GM23338 (cell line): ENCODE data around the gene CYSTM1. TPM values are rescaled to one million over a fixed set of nuclear protein-coding genes. Genes with fewer than 3 reads are reported as not detected.

Source experiments
- ATAC-seq: fragments of 200-7000 bp; cut with Tn5 transposase; 3 replicates; pipeline ENCODE4 v1.9.1; 2020
- DNase-seq: peaks from one replicate; pipeline ENCODE4 v3.0.0-alpha.2; 2015; ENCODE audit warnings: low spot score
- H2AFZ ChIP-seq: fragments of 200-600 bp; sonication (generic); 2 replicates; pipeline ENCODE4 v1.8.0; 2016; ENCODE audit warnings: antibody characterized with exemption, mild to moderate bottlenecking, moderate library complexity
- H3F3A ChIP-seq: fragments of 200-600 bp; sonication (generic); replicated peaks from 2 replicates; pipeline ENCODE4 v1.8.0; 2017; ENCODE audit warnings: antibody characterized with exemption, mixed run types, low read depth
- H3K27ac ChIP-seq: fragments of 200-600 bp; sonication (generic); 2 replicates; pipeline ENCODE4 v1.6.1; 2016; ENCODE audit warnings: low read depth
- H3K27me3 ChIP-seq: fragments of 200-600 bp; sonication (generic); 2 replicates; pipeline ENCODE4 v1.8.0; 2016; ENCODE audit warnings: mild to moderate bottlenecking, mixed run types, moderate library complexity; ENCODE audit not compliant: insufficient read depth
- H3K36me3 ChIP-seq: fragments of 200-600 bp; sonication (generic); 2 replicates; pipeline ENCODE4 v1.8.0; 2016; ENCODE audit warnings: mild to moderate bottlenecking; ENCODE audit not compliant: insufficient read depth
- H3K4me1 ChIP-seq: fragments of 200-600 bp; sonication (generic); 2 replicates; pipeline ENCODE4 v1.8.0; 2016; ENCODE audit warnings: mild to moderate bottlenecking, moderate library complexity; ENCODE audit not compliant: insufficient read depth
- H3K4me2 ChIP-seq: fragments of 200-600 bp; sonication (generic); 2 replicates; pipeline ENCODE4 v1.7.1; 2017; ENCODE audit warnings: mixed run types
- H3K4me3 ChIP-seq: fragments of 200-600 bp; sonication (generic); 2 replicates; pipeline ENCODE4 v1.6.1; 2016; ENCODE audit warnings: mixed run types
- H3K79me2 ChIP-seq: fragments of 200-600 bp; sonication (generic); replicated peaks from 2 replicates; pipeline ENCODE4 v1.8.0; 2017; ENCODE audit warnings: mild to moderate bottlenecking; ENCODE audit not compliant: insufficient read depth
- H3K9me2 ChIP-seq: fragments of 200-600 bp; sonication (generic); 2 replicates; pipeline ENCODE4 v1.8.0; 2017; ENCODE audit not compliant: insufficient read depth
- H4K20me1 ChIP-seq: fragments of 200-600 bp; sonication (generic); replicated peaks from 2 replicates; pipeline ENCODE4 v1.8.0; 2017; ENCODE audit warnings: mild to moderate bottlenecking; ENCODE audit not compliant: insufficient read depth
- H3K27ac Mint-ChIP-seq: 2 replicates; pipeline ENCODE4 v1.8.0; 2020; ENCODE audit warnings: inconsistent platforms, mild to moderate bottlenecking, moderate library complexity, mixed read lengths
- H3K27me3 Mint-ChIP-seq: 3 replicates; pipeline ENCODE4 v1.8.0; 2022; ENCODE audit warnings: low read depth, mild to moderate bottlenecking, moderate library complexity, mixed read lengths, inconsistent platforms; ENCODE audit not compliant: insufficient read depth, poor library complexity
- H3K36me3 Mint-ChIP-seq: 3 replicates; pipeline ENCODE4 v1.8.0; 2021; ENCODE audit warnings: low read depth, mild to moderate bottlenecking, inconsistent platforms, moderate library complexity, mixed read lengths
- H3K4me1 Mint-ChIP-seq: 3 replicates; pipeline ENCODE4 v1.8.0; 2020; ENCODE audit warnings: mild to moderate bottlenecking, inconsistent platforms, mixed read lengths
- H3K4me3 Mint-ChIP-seq: 3 replicates; pipeline ENCODE4 v1.8.0; 2021; ENCODE audit warnings: moderate library complexity, mild to moderate bottlenecking, inconsistent platforms, mixed read lengths
- H3K9me3 Mint-ChIP-seq: 3 replicates; pipeline ENCODE4 v1.8.0; 2020; ENCODE audit warnings: moderate library complexity, mild to moderate bottlenecking, inconsistent platforms, mixed read lengths
- CREB1 ChIP-seq: fragments of 250-450 bp; sonication (Bioruptor Pico); IDR thresholded peaks from 2 replicates; pipeline ENCODE4 v1.5.0; 2020; ENCODE audit warnings: low read depth, mild to moderate bottlenecking, moderate library complexity
- EZH2 ChIP-seq: fragments of 200-600 bp; sonication (generic); IDR thresholded peaks from one replicate; pipeline ENCODE4 v1.8.0; 2017; ENCODE audit warnings: antibody characterized with exemption, mild to moderate bottlenecking, low read depth; ENCODE audit not compliant: unreplicated experiment
- JUNB ChIP-seq: IDR thresholded peaks from one replicate; pipeline ENCODE4 v1.6.1; 2016; ENCODE audit warnings: antibody characterized with exemption; ENCODE audit not compliant: unreplicated experiment
- NANOG ChIP-seq: IDR thresholded peaks from 2 replicates; pipeline ENCODE4 v1.6.1; 2016; ENCODE audit warnings: antibody characterized with exemption, borderline replicate concordance
- POLR2AphosphoS5 ChIP-seq: IDR thresholded peaks from 2 replicates; pipeline ENCODE4 v1.6.1; 2016; ENCODE audit warnings: antibody characterized with exemption, low read depth
- STAT1 ChIP-seq: IDR thresholded peaks from one replicate; pipeline ENCODE4 v1.6.1; 2016; ENCODE audit warnings: antibody characterized with exemption; ENCODE audit not compliant: unreplicated experiment
- ZNF114 ChIP-seq: fragments of 250-450 bp; sonication (Bioruptor Pico); IDR thresholded peaks from 2 replicates; pipeline ENCODE4 v1.5.0; 2020; ENCODE audit warnings: mild to moderate bottlenecking, moderate library complexity
- polyA plus RNA-seq: library from polyadenylated mRNA; unstranded; fragments of >200 nt; fragmentation: Nextera tagmentation; extraction: Ambion mirVana; gene quantifications from 2 replicates; pipeline ENCODE4 v1.2.1, GENCODE V29; 2016
- total RNA-seq: library from RNA; depleted of rRNA; stranded (reverse); fragments of >200 nt; shearing (Covaris generic); gene quantifications from 2 replicates; pipeline ENCODE4 v1.2.3, GENCODE V29; 2014
- TF ChIP-seq, protein P1 (sequence below): IDR thresholded peaks from 2 replicates; pipeline ENCODE4 v1.6.1; 2016; ENCODE audit warnings: antibody characterized with exemption
- TF ChIP-seq, protein P2 (sequence below): IDR thresholded peaks from one replicate; pipeline ENCODE4 v1.6.1; 2018; ENCODE audit warnings: antibody characterized with exemption; ENCODE audit not compliant: unreplicated experiment
- TF ChIP-seq, protein P3 (sequence below): fragments of 250-450 bp; sonication (Bioruptor Pico); IDR thresholded peaks from 2 replicates; pipeline ENCODE4 v1.5.0; 2020; ENCODE audit warnings: mild to moderate bottlenecking, moderate library complexity

CYSTM1 gene
- total and polyA plus RNA-seq, 2 experiments from 2014 or later, result 14.4 to 46.0 TPM

DNA sequence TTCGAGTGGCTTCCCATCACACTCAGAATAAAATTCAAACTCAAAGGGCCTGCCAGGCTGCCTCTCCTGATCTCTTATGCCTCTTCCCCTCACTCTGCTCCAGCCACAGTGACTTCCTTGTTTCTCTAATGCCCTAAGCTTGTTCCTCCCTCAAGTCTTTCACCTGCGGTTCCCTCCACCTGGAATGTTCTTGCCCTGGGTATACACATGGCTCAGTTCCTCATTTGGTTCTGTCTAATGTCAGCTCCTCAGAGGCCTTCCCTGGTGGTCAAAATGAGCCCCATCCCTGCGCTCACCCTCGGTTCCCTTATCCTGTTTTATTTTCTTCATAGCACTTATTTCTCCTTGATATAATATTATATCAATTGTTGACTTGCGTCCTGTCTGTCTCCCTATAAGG is 12.7 kb upstream of the CYSTM1 start:
- Histone ChIP-seq H3K36me3 (no peaks in the 10 kb centered on the region), H3K4me1 (no peaks in the 10 kb centered on the region), H4K20me1 (no peaks in the 10 kb centered on the region), H3K4me3 (no peak overlapping the region), H3K4me2 (no peak overlapping the region), H3K9me2 (no peaks in the 10 kb centered on the region), H2AFZ (0 out of 2 replicates have a peak overlapping the region, but pooled peaks have one; percentile 23), H3K27me3 (no peaks in the 10 kb centered on the region; the same call in 1 of the 2 replicates), H3F3A (no peaks in the 10 kb centered on the region), H3K27ac (no peak overlapping the region), H3K79me2 (no peaks in the 10 kb centered on the region)
- Mint-ChIP-seq H3K36me3 (no peaks in the 10 kb centered on the region), H3K4me1 (no peaks in the 10 kb centered on the region), H3K27ac (no peak overlapping the region; the same call in 1 of the 2 replicates), H3K9me3 (no peaks in the 10 kb centered on the region), H3K4me3 (no peak overlapping the region), H3K27me3 (peaks cover 3% of the 10 kb centered on the region)
- no peak for DNase-seq
- TF ChIP-seq ZNF114 (CRISPR knock-in tag) (no peak), STAT1 (no peak)
- TF ChIP-seq, protein P1, sequence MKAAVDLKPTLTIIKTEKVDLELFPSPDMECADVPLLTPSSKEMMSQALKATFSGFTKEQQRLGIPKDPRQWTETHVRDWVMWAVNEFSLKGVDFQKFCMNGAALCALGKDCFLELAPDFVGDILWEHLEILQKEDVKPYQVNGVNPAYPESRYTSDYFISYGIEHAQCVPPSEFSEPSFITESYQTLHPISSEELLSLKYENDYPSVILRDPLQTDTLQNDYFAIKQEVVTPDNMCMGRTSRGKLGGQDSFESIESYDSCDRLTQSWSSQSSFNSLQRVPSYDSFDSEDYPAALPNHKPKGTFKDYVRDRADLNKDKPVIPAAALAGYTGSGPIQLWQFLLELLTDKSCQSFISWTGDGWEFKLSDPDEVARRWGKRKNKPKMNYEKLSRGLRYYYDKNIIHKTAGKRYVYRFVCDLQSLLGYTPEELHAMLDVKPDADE, result no peak
- no peak for ATAC-seq

DNA sequence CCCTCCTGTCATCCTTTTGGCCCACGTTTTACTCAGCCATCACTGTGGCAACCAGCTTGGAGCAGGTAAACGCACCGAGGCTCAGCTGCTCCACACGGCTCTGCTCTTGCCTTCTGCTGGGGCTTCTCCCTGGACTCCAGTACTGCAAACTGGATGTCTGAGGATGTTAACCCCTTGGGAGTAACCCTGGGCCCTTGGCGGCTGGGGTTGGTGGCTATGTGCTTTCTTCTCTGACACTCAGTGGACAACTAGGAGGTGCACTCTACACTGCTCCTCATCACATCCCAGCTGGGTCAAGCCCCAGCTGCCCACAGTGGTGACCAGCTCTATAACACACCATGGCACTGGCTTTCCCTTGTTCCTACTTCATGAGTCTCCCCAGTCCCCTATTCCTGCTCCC is 12.2 kb upstream of the CYSTM1 start:
- no peaks in the 10 kb centered on the region; the same call in 1 of the 2 replicates for H3K27me3 ChIP-seq
- no peak for DNase-seq
- no peaks in the 10 kb centered on the region for H3K79me2 ChIP-seq
- no peaks in the 10 kb centered on the region for H3K36me3 Mint-ChIP-seq
- no peaks in the 10 kb centered on the region for H3K4me1 Mint-ChIP-seq
- peaks cover 3% of the 10 kb centered on the region for H3K27me3 Mint-ChIP-seq
- H3K27ac Mint-ChIP-seq, result no peak overlapping the region
- H3K4me3 Mint-ChIP-seq, result no peak overlapping the region
- no peak for TF ChIP-seq STAT1
- TF ChIP-seq JUNB, result no peak
- TF ChIP-seq, protein P1, result no peak
- TF ChIP-seq EZH2, result no peak
- no peak for TF ChIP-seq POLR2AphosphoS5
- TF ChIP-seq NANOG, result no peak
- TF ChIP-seq, protein P2, sequence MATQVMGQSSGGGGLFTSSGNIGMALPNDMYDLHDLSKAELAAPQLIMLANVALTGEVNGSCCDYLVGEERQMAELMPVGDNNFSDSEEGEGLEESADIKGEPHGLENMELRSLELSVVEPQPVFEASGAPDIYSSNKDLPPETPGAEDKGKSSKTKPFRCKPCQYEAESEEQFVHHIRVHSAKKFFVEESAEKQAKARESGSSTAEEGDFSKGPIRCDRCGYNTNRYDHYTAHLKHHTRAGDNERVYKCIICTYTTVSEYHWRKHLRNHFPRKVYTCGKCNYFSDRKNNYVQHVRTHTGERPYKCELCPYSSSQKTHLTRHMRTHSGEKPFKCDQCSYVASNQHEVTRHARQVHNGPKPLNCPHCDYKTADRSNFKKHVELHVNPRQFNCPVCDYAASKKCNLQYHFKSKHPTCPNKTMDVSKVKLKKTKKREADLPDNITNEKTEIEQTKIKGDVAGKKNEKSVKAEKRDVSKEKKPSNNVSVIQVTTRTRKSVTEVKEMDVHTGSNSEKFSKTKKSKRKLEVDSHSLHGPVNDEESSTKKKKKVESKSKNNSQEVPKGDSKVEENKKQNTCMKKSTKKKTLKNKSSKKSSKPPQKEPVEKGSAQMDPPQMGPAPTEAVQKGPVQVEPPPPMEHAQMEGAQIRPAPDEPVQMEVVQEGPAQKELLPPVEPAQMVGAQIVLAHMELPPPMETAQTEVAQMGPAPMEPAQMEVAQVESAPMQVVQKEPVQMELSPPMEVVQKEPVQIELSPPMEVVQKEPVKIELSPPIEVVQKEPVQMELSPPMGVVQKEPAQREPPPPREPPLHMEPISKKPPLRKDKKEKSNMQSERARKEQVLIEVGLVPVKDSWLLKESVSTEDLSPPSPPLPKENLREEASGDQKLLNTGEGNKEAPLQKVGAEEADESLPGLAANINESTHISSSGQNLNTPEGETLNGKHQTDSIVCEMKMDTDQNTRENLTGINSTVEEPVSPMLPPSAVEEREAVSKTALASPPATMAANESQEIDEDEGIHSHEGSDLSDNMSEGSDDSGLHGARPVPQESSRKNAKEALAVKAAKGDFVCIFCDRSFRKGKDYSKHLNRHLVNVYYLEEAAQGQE, result no peak
- no peak for TF ChIP-seq CREB1
- TF ChIP-seq, protein P3, sequence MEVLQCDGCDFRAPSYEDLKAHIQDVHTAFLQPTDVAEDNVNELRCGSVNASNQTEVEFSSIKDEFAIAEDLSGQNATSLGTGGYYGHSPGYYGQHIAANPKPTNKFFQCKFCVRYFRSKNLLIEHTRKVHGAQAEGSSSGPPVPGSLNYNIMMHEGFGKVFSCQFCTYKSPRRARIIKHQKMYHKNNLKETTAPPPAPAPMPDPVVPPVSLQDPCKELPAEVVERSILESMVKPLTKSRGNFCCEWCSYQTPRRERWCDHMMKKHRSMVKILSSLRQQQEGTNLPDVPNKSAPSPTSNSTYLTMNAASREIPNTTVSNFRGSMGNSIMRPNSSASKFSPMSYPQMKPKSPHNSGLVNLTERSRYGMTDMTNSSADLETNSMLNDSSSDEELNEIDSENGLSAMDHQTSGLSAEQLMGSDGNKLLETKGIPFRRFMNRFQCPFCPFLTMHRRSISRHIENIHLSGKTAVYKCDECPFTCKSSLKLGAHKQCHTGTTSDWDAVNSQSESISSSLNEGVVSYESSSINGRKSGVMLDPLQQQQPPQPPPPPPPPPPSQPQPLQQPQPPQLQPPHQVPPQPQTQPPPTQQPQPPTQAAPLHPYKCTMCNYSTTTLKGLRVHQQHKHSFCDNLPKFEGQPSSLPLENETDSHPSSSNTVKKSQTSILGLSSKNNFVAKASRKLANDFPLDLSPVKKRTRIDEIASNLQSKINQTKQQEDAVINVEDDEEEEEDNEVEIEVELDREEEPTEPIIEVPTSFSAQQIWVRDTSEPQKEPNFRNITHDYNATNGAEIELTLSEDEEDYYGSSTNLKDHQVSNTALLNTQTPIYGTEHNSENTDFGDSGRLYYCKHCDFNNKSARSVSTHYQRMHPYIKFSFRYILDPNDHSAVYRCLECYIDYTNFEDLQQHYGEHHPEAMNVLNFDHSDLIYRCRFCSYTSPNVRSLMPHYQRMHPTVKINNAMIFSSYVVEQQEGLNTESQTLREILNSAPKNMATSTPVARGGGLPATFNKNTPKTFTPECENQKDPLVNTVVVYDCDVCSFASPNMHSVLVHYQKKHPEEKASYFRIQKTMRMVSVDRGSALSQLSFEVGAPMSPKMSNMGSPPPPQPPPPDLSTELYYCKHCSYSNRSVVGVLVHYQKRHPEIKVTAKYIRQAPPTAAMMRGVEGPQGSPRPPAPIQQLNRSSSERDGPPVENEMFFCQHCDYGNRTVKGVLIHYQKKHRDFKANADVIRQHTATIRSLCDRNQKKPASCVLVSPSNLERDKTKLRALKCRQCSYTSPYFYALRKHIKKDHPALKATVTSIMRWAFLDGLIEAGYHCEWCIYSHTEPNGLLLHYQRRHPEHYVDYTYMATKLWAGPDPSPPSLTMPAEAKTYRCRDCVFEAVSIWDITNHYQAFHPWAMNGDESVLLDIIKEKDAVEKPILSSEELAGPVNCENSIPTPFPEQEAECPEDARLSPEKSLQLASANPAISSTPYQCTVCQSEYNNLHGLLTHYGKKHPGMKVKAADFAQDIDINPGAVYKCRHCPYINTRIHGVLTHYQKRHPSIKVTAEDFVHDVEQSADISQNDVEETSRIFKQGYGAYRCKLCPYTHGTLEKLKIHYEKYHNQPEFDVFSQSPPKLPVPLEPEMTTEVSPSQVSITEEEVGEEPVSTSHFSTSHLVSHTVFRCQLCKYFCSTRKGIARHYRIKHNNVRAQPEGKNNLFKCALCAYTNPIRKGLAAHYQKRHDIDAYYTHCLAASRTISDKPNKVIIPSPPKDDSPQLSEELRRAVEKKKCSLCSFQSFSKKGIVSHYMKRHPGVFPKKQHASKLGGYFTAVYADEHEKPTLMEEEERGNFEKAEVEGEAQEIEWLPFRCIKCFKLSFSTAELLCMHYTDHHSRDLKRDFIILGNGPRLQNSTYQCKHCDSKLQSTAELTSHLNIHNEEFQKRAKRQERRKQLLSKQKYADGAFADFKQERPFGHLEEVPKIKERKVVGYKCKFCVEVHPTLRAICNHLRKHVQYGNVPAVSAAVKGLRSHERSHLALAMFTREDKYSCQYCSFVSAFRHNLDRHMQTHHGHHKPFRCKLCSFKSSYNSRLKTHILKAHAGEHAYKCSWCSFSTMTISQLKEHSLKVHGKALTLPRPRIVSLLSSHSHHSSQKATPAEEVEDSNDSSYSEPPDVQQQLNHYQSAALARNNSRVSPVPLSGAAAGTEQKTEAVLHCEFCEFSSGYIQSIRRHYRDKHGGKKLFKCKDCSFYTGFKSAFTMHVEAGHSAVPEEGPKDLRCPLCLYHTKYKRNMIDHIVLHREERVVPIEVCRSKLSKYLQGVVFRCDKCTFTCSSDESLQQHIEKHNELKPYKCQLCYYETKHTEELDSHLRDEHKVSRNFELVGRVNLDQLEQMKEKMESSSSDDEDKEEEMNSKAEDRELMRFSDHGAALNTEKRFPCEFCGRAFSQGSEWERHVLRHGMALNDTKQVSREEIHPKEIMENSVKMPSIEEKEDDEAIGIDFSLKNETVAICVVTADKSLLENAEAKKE (CRISPR knock-in tag), result no peak
- no peak for TF ChIP-seq ZNF114 (CRISPR knock-in tag)
- H3K36me3 ChIP-seq, result no peaks in the 10 kb centered on the region
- H3K27ac ChIP-seq, result no peak overlapping the region
- no peaks in the 10 kb centered on the region for H3K9me3 Mint-ChIP-seq
- H4K20me1 ChIP-seq, result no peaks in the 10 kb centered on the region
- no peaks in the 10 kb centered on the region for H3K4me1 ChIP-seq
- no peak overlapping the region for H2AFZ ChIP-seq
- no peak overlapping the region for H3K4me3 ChIP-seq
- no peaks in the 10 kb centered on the region for H3F3A ChIP-seq
- no peak for ATAC-seq
- H3K9me2 ChIP-seq, result no peaks in the 10 kb centered on the region
- no peak overlapping the region for H3K4me2 ChIP-seq
